ENCODE results near the gene INA.

DNA sequence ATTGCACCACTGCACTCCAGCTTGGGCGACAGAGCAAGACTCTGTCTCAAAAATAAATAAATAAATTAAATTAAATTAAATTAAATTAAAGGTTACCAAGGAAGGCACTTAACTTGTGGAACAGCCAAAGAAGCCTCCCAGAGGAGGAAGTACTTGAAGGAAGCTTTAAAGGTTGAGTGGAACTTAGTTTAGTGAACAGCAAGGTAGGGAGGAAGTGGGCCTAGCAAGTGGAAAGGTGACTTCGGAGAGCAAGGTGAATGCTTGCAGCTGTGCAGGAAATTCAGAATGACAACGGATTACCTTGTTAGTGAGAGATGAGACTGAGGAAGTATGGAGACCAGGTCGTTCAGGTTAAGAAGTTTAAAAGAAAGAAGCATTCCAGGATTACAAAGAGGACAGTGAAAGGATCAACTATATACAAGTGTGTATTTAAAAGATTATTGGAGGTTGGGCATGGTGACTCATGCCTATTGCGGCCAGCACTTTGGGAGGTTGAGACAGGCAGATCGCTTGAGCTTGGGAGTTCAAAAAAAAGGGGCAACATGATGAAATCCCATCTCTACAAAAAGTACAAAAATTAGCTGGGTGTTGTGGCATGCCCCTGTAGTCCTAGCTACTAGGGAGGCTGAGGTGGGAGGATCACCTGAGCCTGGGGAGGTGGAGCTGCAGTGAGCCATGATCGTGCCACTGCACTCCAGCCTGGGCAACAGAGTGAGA lies 44.0 kb upstream of the INA start:
- no peak for TF ChIP-seq CTCF (IDR thresholded peaks at IDR 0.05; ENCODE audit: poor library complexity)
- TF ChIP-seq EZH2 (IDR thresholded peaks at IDR 0.05; ENCODE audit: borderline replicate concordance) = no peak

Measured in hepatocyte (in vitro differentiated cells).